HCT116 (cell line): ENCODE data around the gene STAG1. TPM values are rescaled to one million over a fixed set of nuclear protein-coding genes. Genes with fewer than 3 reads are reported as not detected.
"Not testable (repeated sequence)": the region's sequence is repeated elsewhere in the genome, so short reads cannot be mapped to it uniquely, and the experiment has no call there.

Source experiments
- ATAC-seq: fragments of 200-7000 bp; cut with Tn5 transposase; 2 replicates; pipeline ENCODE4 v1.9.1; 2020; ENCODE audit warnings: mild to moderate bottlenecking, moderate library complexity
- BruUV-seq: library from RNA; stranded (reverse); fragments of 400-500 nt; replicated peaks from 2 replicates; lab custom pipeline; 2021; lab: Mats Ljungman, UMichigan
- CTCF ChIA-PET: fragments of 300-600 bp; sonication (Branson Sonifier 250); formaldehyde crosslinking; loops from one replicate; lab custom pipeline; 2021; ENCODE audit warnings: antibody characterized with exemption; lab: Charles Lee
- POLR2A ChIA-PET: fragments of 300-600, 350-600 bp; sonication (Branson Sonifier 250); formaldehyde crosslinking; loops from one replicate; lab custom pipeline; 2021; ENCODE audit warnings: antibody characterized with exemption; lab: Charles Lee
- RAD21 ChIA-PET, 2 experiments: fragments of 300-600 bp; sonication (Branson Sonifier 250); formaldehyde crosslinking; loops; one replicate each; lab custom pipeline; 2023; ENCODE audit warnings: low total read pairs in 2 of 2; ENCODE audit not compliant: uncharacterized antibody in 2 of 2, unreplicated experiment in 2 of 2, low non-redundant PET in 1 of 2; lab: Charles Lee
- DNase-seq: peaks from one replicate; pipeline ENCODE4 v3.0.0-alpha.2; 2010; ENCODE audit warnings: low read depth, low spot score
- H2AFZ ChIP-seq: fragments of 200-600 bp; shearing (Covaris generic), sonication (generic); 2 replicates; pipeline ENCODE4 v1.6.1; 2017; ENCODE audit warnings: low read depth, mixed run types, mixed read lengths, antibody characterized with exemption, low read length; ENCODE audit not compliant: poor library complexity, severe bottlenecking
- H3K27ac ChIP-seq: 2 replicates; pipeline ENCODE4 v1.5.1; 2012; ENCODE audit warnings: low read depth, low read length
- H3K27me3 ChIP-seq: fragments of 200-600 bp; sonication (generic); 2 replicates; pipeline ENCODE4 v1.6.1; 2016; ENCODE audit warnings: mixed run types, low read length, mixed read lengths; ENCODE audit not compliant: insufficient read depth
- H3K36me3 ChIP-seq, 2 experiments: fragments of 200-500 bp in 1 of 2; fragments of 200-600 bp in 1 of 2; sonication (Bioruptor generic) in 1 of 2; sonication (generic) in 1 of 2; 2 replicates each; pipeline versions ENCODE4 v1.5.1 to v1.6.1; 2014 to 2016; ENCODE audit warnings: low read length in 2 of 2, inconsistent platforms in 1 of 2, mixed read lengths in 1 of 2, mixed run types in 1 of 2; ENCODE audit not compliant: insufficient read depth in 2 of 2, control insufficient read depth in 1 of 2
- H3K4me1 ChIP-seq, 2 experiments: fragments of 200-600 bp in 1 of 2; sonication (generic) in 1 of 2; 2 replicates each; pipeline versions ENCODE4 v1.5.1 to v1.6.1; 2012 to 2017; ENCODE audit warnings: low read length in 2 of 2, inconsistent platforms in 1 of 2, mild to moderate bottlenecking in 1 of 2, mixed read lengths in 1 of 2, mixed run types in 1 of 2, moderate library complexity in 1 of 2; ENCODE audit not compliant: insufficient read depth in 2 of 2, control insufficient read depth in 1 of 2
- H3K4me2 ChIP-seq: fragments of 200-600 bp; sonication (generic); 2 replicates; pipeline ENCODE4 v1.6.1; 2017; ENCODE audit warnings: mixed run types, low read length, mixed read lengths
- H3K4me3 ChIP-seq, 2 experiments: fragments of 200-600 bp in 1 of 2; sonication (generic) in 1 of 2; replicated peaks in 1 of 2; 2 replicates each; pipeline ENCODE4 v1.5.1; 2011 to 2016; ENCODE audit warnings: low read length in 2 of 2, control low read depth in 1 of 2, low read depth in 1 of 2, mild to moderate bottlenecking in 1 of 2, mixed read lengths in 1 of 2, mixed run types in 1 of 2
- H3K79me2 ChIP-seq: fragments of 200-600 bp; sonication (generic); 2 replicates; pipeline ENCODE4 v1.6.1; 2017; ENCODE audit warnings: mild to moderate bottlenecking, mixed run types, low read length, moderate library complexity, mixed read lengths; ENCODE audit not compliant: insufficient read depth
- H3K9ac ChIP-seq: fragments of 200-600 bp; sonication (generic); 2 replicates; pipeline ENCODE4 v1.6.1; 2016; ENCODE audit warnings: low read length, mixed read lengths
- H3K9me2 ChIP-seq: fragments of 200-600 bp; sonication (generic), shearing (Covaris generic); 2 replicates; pipeline ENCODE4 v1.6.1; 2017; ENCODE audit warnings: mixed run types, mild to moderate bottlenecking, moderate library complexity; ENCODE audit not compliant: insufficient read depth
- H3K9me3 ChIP-seq, 2 experiments: fragments of 200-500 bp in 1 of 2; fragments of 200-600 bp in 1 of 2; sonication (Bioruptor generic) in 1 of 2; sonication (generic) in 1 of 2; 2 replicates each; pipeline ENCODE4 v1.6.1; 2014 to 2017; ENCODE audit warnings: low read length in 2 of 2, mixed read lengths in 2 of 2, inconsistent platforms in 1 of 2, low read depth in 1 of 2, mild to moderate bottlenecking in 1 of 2, mixed run types in 1 of 2, moderate library complexity in 1 of 2; ENCODE audit not compliant: control insufficient read depth in 1 of 2, insufficient read depth in 1 of 2
- H4K20me1 ChIP-seq: fragments of 200-600 bp; sonication (generic), shearing (Covaris generic); 2 replicates; pipeline ENCODE4 v1.6.1; 2017; ENCODE audit warnings: mixed run types, mild to moderate bottlenecking, moderate library complexity; ENCODE audit not compliant: insufficient read depth
- CEBPB ChIP-seq: IDR thresholded peaks from 2 replicates; pipeline ENCODE4 v1.6.1; 2012; ENCODE audit warnings: low read depth
- EGR1 ChIP-seq: IDR thresholded peaks from 2 replicates; pipeline ENCODE4 v1.6.1; 2012; ENCODE audit warnings: low read depth
- SIN3A ChIP-seq: IDR thresholded peaks from 2 replicates; pipeline ENCODE4 v1.6.1; 2012; ENCODE audit warnings: low read depth
- SP1 ChIP-seq: IDR thresholded peaks from 2 replicates; pipeline ENCODE4 v1.6.1; 2012; ENCODE audit warnings: low read depth
- TCF7L2 ChIP-seq: IDR thresholded peaks from 2 replicates; pipeline ENCODE4 v1.7.0; 2011; ENCODE audit warnings: borderline replicate concordance, inconsistent platforms; ENCODE audit not compliant: insufficient read depth, insufficient read length; ENCODE audit errors: extremely low read depth
- intact Hi-C: fragments of 100-400 bp; cut with micrococcal nuclease; formaldehyde crosslinking; loops from 2 replicates; pipeline ENCODE4 v1.10.0; 2022
- total RNA-seq: library from RNA; stranded (reverse); gene quantifications from one replicate; pipeline ENCODE4 v1.2.1, GENCODE V29; 2021; ENCODE audit not compliant: unreplicated experiment
- TF ChIP-seq, protein P1 (sequence below): IDR thresholded peaks from 2 replicates; pipeline ENCODE4 v1.6.1; 2012

Gene STAG1
- total RNA-seq, 1 experiment from 2014 or later, result 29.4 TPM

DNA sequence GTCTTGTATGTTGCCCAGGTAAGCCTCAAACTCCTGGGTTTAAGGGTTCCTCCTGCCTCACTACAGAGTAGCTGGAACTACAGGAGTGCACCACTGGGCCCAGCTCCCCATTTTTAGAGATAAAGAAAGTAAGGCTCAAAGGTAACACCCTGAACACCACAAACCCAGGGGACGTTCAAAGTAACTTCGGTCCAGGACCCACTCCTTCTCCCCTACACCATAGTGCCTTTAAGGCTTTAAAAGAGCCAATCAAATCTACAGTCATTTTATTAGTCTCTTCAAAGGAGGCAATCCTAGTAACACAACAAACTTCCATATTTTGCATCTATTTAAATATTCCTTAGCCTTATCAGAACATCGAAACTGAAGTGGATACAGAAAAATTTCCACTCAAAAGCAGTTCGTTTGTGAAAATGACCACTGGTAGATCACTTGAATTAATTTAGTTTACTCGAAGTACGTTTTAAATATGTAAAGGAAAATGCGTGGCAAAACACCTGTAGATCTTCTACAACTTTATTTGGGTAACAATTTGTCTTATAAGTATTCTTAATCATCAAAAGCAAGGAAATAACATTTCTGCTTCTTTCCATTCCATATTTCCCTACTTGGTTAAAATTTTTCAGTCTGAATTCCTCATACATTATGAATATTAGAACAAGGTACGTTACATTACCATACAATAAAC lies 1.8 kb downstream of the STAG1 start:
- DNase-seq (no peak), ATAC-seq (no peak)
- no peaks in the 10 kb centered on the region for H3K27me3 ChIP-seq
- H3K9ac ChIP-seq, result peak overlapping the region; percentile 87
- peaks cover 68% of the 10 kb centered on the region for H3K79me2 ChIP-seq
- ChIA-PET POLR2A (no interaction called here), RAD21 (no interaction called here), CTCF (no interaction called here)
- no TSS peak for BruUV-seq
- no peak overlapping the region for H2AFZ ChIP-seq
- peak overlapping the region; percentile 65 for H3K4me2 ChIP-seq
- H3K4me1 ChIP-seq, result peaks cover 24 to 47% of the 10 kb centered on the region in 2 experiments
- H3K9me2 ChIP-seq, result no peaks in the 10 kb centered on the region
- no peaks in the 10 kb centered on the region for H3K9me3 ChIP-seq
- H3K27ac ChIP-seq, result peak overlapping the region; percentile 87; the same call in 1 of the 2 replicates
- H4K20me1 ChIP-seq, result no peaks in the 10 kb centered on the region
- H3K4me3 ChIP-seq, result peak overlapping the region; percentile 74 to 76
- intact Hi-C loops, result no loop called here
- TF ChIP-seq CEBPB (no peak), TCF7L2 (no peak), SP1 (no peak), EGR1 (no peak), SIN3A (no peak)
- TF ChIP-seq, protein P1, sequence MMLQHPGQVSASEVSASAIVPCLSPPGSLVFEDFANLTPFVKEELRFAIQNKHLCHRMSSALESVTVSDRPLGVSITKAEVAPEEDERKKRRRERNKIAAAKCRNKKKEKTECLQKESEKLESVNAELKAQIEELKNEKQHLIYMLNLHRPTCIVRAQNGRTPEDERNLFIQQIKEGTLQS, result no peak
- no peaks in the 10 kb centered on the region for H3K36me3 ChIP-seq

DNA sequence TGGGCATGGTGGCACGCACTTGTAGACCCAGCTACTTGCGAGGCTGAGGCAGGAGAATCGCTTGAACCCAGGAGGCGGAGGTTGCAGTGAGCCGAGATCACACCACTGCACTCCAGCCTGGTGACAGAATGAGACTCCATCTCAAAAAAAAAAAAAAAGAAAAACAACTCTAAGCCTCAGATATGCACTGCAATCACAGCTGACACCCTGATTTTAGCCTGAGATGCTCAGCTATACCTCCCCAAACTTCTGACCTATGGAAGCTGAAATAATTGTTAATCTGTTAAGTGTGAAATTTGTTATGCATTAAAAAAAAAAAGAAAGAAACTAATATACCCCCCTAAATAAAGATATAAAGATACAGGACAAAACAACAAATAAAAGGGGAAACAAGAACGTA lies 2.6 kb downstream of the STAG1 start:
- H4K20me1 ChIP-seq, CTCF ChIA-PET, H3K4me3 ChIP-seq, DNase-seq, H3K9me2 ChIP-seq, H3K4me2 ChIP-seq, POLR2A ChIA-PET, H2AFZ ChIP-seq, H3K9me3 ChIP-seq, H3K27me3 ChIP-seq, intact Hi-C loops, BruUV-seq, H3K36me3 ChIP-seq, RAD21 ChIA-PET, H3K9ac ChIP-seq, ATAC-seq, H3K27ac ChIP-seq: not testable (repeated sequence)
- Histone ChIP-seq H3K79me2 (peaks cover 75% of the 10 kb centered on the region), H3K4me1 (peaks cover 24 to 53% of the 10 kb centered on the region in 2 experiments)
